ENCODE measurements around the gene MGLL. TPM values are rescaled to one million over a fixed set of nuclear protein-coding genes. Genes with fewer than 3 reads are reported as not detected.

MGLL gene
- total RNA-seq, 4 donors from 2014 or later = 36.7 to 146 (median 73.5) TPM

DNA sequence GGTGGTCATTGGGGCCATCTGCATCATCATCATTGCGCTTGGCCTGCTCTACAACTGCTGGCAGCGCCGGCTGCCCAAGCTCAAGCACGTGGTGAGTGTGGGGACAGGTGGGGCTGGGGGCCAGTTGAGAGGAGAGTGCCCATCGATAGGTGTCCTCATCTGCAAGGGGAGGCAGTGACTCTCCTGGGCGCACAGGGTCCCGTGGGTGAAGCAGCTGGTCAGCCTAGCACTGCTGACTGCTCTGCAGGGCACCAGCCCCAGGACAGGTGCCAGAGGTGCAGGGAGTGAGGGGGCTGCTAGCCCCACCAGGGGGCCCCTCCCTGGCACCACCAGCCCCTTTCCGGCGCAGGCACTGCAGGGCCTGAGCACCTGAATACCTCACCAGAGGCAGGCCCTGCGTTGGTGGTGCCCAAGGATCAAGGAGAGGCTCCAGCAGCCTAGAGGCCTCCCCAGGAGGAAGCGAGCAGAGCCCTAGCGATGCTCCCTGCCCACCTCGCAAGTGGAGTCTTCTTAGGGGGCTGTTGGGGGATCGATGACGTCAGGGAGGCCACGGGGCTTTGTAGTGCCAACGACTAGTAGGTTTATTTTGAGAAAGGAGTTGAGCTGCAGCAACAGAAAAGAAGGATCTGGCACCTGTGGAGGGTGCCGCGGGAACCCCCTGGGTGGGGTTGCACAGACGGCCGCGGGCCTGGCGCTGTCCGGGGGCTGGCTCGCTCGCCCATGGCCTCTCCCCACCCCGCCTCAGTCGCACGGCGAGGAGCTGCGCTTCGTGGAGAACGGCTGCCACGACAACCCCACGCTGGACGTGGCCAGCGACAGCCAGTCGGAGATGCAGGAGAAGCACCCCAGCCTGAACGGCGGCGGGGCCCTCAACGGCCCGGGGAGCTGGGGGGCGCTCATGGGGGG lies 150.5 kb downstream of the MGLL start:
- 55 to 100% methylated on average over 1 to 12 of the region's 44 CpGs for WGBS, 2 donors
- Histone ChIP-seq H3K4me1 (peaks cover 22 to 52% (median 24%) of the 10 kb centered on the region in 3 donors), H3K36me3 (peaks cover 0 to 12% (median 0%) of the 10 kb centered on the region in 3 donors), H3K9me3 (no peaks in the 10 kb centered on the region), H3K27me3 (no peaks in the 10 kb centered on the region), H3K4me3 (peak overlapping the region; percentile 73 to 98 (median 88)), H3K27ac (peak overlapping the region; percentile 86 to 96 (median 94))
- no peak for DNase-seq
- intact Hi-C loops (cut with DNase I) = loop anchor here (10.0 kb wide), 1 partner anchor 153 kb away; the partner anchor contains the start of gene MGLL
- TF ChIP-seq CTCF (IDR thresholded peaks at IDR 0.05) (no peak), POLR2A (IDR thresholded peaks at IDR 0.05) (no peak)

- peaks cover 0 to 4% (median 0%) of the 10 kb centered on the region in 3 donors for H3K36me3 ChIP-seq
- 89 to 95% methylated on average over 13 of the region's 20 CpGs for WGBS, 2 donors
- H3K4me3 ChIP-seq = no peak overlapping the region
- H3K27ac ChIP-seq = no peak overlapping the region
- H3K27me3 ChIP-seq = no peaks in the 10 kb centered on the region
- no peaks in the 10 kb centered on the region for H3K9me3 ChIP-seq
- peaks cover 22 to 44% (median 24%) of the 10 kb centered on the region in 3 donors for H3K4me1 ChIP-seq
- TF ChIP-seq POLR2A (IDR thresholded peaks at IDR 0.05) (no peak), CTCF (IDR thresholded peaks at IDR 0.05) (no peak)
- no peak for DNase-seq
- intact Hi-C loops (cut with DNase I) = loop anchor here (10.0 kb wide), 1 partner anchor 154 kb away; the partner anchor contains the start of gene MGLL
These were observed 151.4 kb downstream of the MGLL start for GRCh38 chr3:127670761-127671522.

- Histone ChIP-seq H3K9me3 (no peaks in the 10 kb centered on the region), H3K27ac (no peak overlapping the region), H3K4me1 (peaks cover 22 to 36% (median 24%) of the 10 kb centered on the region in 3 donors), H3K27me3 (no peaks in the 10 kb centered on the region), H3K4me3 (no peak overlapping the region), H3K36me3 (no peaks in the 10 kb centered on the region)
- intact Hi-C loops (cut with DNase I) = loop anchor here (10.0 kb wide), 1 partner anchor 155 kb away; the partner anchor contains the start of gene MGLL
- TF ChIP-seq POLR2A (IDR thresholded peaks at IDR 0.05) = no peak
- TF ChIP-seq CTCF (IDR thresholded peaks at IDR 0.05) = no peak
- DNase-seq = no peak
- WGBS, 2 donors = no CpG with 5 or more reads among the region's 7 CpGs
These were observed 152.1 kb downstream of the MGLL start for GRCh38 chr3:127670229-127670559.

GRCh38 chr3:127669541-127670228 lies 152.6 kb downstream of the MGLL start:
- intact Hi-C loops (cut with DNase I) = loop anchor here (10.0 kb wide), 1 partner anchor 155 kb away; the partner anchor contains the start of gene MGLL
- no peak for TF ChIP-seq POLR2A (IDR thresholded peaks at IDR 0.05)
- TF ChIP-seq CTCF (IDR thresholded peaks at IDR 0.05) = no peak
- Histone ChIP-seq H3K36me3 (no peaks in the 10 kb centered on the region), H3K4me3 (no peak overlapping the region), H3K27me3 (no peaks in the 10 kb centered on the region), H3K4me1 (peaks cover 21 to 31% (median 24%) of the 10 kb centered on the region in 3 donors), H3K27ac (no peak overlapping the region), H3K9me3 (no peaks in the 10 kb centered on the region)
- WGBS, 2 donors = 66 to 96% methylated on average over 3 to 12 of the region's 14 CpGs
- DNase-seq = no peak

Measured in esophagus squamous epithelium (tissue), 5 donors.